DMS53 treated with DMSO at 0.1 percent for 48 hours (cell line): ENCODE results near the gene GABRQ.

Source experiments
- DNase-seq: peaks from one replicate; lab custom pipeline; 2025; ENCODE audit not compliant: unreplicated experiment; lab: John Stamatoyannopoulos, UW

The GABRQ gene

DNA sequence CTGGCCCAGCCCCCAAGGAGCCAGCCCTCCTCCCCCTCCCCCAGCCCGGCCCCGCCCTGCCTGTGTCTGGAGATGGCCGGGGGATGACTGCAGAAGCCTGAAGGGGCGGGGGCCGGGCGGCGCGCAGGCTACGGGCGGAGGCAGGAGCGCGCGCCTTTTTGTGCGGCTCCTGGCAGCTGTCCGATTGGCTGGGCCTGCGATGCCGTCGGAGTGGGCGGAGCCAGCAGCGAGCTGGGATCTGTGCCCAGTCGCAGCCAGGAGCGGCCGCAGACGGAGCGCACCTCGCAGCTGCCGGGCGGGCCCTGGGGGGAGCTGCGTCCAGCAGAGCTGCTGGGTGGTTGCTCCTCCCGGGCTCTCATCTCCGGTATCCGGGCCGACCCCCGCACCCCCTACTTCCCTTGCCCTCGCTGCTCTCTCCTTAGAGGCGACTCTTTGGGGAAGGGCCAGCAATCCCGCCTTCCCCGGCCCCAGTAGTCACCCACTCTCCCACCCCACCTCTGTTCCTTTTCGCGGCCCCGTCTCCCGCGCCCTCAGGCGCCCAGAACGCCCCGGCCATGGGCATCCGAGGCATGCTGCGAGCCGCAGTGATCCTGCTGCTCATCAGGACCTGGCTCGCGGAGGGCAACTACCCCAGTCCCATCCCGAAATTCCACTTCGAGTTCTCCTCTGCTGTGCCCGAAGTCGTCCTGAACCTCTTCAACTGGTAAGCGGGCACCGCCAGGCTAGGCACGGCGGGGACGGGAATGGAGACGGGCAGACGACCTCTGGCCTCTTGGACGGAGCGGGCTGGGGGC is at the start of gene GABRQ:
Gene GABRQ (plus strand): TSS at position 247 of the 794 bp plus-strand sequence. CDS start 308 bp downstream, at position 555.
- DNase-seq = peak; percentile 6

DNA sequence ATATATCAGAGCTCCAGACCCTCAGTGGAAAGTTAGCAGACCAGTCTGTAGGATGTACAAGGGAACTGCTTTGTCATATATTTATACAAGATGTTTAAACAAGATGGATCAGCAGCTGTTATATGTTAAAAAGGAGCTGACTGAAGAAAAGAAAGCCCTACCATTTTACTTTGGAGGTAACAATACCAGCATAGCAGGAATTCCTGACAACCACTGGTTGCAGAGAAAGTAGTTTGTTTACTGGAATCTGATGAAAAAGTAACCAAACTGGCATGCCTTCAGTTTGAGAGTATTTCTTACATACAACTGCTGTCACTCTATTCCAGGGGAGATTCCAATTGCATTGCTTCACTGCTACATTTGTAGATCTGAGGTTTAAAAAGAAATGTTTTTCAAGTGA is 49.5 kb upstream of the GABRQ start:
- DNase-seq = no peak

DNA sequence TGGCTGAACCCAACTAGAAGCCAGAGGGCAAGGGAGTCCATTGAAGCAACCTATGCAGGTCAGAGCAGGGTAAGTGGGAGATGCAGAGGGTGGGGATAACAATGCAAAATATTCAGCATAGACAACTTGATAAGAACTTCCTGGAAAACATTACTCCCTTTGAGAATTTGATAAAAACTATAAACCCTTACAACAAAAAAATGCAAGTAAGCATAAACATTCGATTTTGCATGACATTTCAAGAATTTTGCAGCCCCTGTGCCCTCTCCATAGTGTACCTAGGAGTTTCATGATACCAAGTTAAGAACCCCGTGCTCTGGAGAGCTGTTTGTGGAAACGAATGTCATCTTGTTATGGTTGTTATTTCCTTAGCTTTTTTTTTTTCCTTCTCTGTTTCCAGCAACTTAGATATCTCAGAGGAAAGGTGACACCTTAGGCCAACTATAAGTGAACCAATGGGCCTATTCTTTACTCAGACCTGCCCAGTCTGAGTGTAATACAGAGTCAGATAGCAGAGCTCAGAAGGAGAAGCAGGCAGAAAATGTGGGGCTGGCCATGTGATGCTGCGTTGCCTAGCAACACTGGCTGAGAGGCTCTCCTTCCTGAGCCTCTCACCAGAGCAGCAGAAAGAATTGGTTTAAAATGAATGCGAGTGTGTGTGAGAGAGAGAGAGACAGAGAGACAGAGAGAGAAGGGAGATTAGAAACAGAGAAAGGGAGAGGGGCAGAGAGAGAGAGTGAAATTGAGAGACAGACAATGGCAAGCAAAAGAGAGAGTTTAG is 36.7 kb upstream of the GABRQ start:
- DNase-seq = peak; percentile 0

DNA sequence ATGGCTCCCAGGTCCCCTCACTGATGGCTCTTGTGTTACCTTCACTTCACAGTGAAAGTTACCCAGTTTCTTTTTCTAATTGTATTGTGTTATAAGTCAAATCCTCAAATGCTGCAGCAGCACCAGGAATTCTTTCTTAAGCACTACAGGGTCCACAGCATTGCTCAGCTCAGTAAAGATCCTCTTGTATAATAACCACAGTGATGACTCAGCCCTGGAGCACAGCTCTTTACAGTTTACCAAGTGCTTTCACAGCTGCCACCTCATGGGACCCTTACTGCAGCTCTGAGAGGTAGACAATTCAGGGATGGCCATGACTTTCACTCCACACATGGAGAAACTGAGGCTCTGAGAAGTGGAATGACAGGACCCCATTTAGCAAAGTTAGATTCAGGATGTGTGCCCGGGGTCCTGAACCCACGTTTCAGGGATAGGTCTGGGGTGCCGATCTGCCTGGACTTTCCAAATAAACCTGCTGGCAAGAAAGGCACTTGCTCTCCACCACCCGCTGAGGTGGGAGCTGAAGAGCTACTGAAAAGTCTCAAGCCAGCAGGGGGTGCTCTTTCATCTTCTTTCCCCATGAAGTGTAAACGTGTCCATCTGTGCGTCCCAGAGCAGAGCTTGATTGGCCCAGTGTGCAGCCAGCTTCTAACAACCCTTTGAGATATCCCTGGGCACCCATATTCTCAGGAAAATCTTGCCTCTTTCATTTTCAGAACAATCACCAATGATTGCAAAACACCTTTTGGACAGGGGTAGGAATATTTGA is 35.7 kb upstream of the GABRQ start:
- no peak for DNase-seq

DNA sequence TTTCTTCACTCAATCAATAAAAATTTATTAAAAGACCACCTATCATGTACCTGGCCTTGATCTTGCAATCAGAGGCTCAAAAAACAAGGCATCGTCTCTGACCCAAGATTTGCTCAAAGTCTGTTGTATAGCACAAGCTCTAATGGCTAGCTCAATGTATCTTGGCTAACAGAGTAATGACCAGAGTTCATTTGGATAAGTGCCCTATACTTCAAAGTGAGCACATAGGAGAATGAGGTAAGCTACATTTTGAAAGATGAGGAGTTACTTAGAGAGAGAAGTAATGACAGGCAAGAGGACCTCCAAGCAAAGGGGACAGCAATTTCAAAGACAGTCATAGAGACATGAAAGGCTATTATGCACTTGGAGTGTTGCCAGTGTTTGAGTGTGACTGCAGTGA is 22.9 kb upstream of the GABRQ start:
- no peak for DNase-seq

DNA sequence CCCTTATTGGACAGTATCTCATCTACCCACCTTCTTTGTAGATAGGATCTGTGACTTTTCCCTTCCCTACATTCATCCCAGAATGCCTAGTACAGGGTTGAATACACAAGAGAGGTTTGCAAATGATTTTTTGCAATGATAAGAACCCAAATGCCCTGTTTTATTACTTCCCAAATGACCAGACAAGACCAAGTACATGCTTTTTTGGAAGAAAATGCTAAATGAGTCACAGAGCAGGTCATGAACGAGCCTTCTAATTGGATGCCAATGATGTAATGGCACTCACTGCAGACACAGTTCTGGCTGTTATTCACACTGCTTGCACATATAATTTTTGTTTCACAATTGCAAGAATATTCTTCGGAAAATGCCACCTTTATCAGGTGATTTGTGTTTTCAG is 17.8 kb upstream of the GABRQ start:
- no peak for DNase-seq

DNA sequence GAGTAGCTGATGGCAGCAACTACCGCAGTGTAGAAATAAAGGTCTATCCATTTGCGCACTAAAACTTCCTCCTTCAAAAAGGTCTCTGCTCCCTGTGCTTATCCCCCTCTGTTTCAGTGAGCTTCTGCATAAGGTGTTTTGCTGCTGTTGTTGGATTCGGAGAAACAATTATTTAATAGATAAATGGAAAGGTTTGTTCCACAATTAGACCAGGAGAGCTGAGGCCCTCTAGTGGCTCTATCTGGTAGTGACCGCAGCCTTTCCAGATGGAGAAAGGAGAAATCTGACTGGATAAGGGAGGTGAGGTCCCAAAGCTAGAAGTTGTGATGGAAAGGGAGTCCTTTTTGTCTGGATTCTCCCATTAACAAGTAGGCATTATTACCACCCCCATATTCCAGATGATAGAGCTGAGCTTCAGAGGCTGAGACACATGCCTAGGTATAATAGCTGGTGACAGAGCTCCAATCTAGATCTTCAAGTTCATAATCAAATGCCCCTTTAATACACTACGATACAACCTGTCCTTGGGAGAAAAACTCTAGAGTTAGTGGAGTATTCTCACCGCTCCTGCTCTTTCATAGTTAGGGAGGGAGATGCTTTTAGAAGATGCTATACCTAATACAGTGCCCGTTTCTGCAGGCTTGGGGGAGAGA is 5.1 kb upstream of the GABRQ start:
- peak; percentile 13 for DNase-seq

DNA sequence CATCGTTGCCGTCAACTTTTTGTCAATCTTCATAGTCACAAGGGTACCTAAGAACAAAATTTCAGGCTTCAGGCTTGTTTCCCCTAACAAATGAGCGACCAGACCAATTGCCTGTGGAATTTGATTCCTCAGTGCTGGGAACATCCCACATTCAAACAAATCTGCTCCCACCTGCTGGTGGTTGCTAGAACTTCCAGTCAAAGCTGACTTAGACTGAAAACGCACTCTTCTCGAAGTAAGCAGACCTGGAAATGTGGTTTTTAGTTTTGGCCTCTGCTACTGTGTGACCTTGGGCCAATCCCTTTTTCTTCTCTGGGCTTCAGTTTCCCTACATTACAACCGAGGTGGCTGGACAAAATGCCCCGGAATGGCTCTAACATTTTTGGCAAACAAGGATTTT is 1.8 kb upstream of the GABRQ start:
- DNase-seq = peak; percentile 34

DNA sequence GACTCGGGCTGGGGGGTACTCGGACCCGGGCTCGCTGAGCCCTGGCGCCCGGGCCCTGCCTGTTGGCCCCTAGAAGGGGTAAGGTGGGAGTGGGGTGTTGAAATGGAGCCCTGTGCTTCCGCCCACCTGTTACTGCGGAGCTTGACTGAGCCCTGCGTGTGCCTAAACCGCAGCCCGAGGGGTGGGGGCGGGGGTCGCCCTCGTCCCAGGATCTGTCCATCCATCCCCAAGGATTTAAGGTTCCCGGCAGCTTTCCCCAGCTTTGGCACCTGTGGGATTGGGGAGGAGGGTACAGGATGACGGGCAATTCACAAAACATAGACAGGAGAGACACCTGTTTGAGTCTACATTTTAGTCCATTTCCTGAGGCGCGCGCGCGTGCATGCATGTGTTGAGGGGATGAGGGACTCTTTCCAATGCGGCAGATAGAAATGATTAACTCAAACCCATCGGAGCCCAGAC is 779 bp downstream of the GABRQ start:
- DNase-seq = no peak

DNA sequence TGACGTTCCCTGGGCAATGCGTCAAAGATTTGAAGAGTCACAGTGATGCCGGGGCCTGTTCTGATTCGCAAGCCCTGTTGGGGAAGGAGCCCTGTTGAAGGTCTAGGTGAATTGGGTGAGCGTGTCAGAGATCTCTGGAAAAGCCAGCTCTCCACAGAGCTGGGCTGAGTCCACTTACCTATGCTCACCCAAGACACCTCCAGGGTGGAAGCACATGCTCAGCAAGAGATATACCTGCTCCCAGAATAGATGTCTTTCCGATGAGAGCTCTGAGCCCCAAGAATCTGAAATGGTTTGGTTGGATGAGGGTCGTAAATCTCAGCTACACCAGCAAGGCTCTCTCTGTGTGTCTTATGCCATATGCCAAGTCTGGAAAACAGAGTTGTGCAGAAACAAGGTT is 1.7 kb downstream of the GABRQ start:
- DNase-seq = no peak

DNA sequence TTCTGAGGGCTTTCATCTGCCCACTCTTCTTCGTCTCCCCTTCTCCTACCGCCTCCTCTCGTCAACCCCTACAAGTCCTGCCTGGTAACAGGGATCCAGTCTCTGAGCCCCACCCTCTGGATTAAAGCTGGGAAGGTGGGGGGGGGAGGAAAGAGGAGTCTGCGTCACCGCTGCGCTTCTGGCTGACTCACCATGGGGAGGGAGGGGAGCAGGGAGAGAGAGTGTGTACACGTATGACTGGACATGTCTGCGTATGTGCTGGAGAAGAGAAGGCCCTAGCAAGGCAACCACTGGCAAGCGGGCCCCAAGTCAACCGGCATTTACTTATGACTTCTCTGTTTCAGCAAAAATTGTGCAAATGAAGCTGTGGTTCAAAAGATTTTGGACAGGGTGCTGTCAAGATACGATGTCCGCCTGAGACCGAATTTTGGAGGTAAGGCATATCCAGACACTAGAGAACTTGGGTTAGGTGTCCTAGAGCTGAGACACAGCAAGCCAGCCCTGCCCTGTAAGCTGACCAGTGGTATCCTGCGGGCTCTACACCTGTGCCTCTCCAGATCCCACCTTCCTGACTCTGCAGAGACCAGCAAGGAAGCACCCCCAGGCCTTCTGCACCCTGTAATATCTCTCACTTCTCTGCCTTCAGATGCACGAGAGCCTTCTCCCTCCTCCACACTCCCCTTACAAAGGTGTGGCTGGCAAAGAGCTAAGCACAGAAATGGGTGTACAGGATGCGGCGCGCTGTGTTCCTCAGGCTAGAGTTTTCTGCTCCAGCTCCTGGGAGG is 2.5 kb downstream of the GABRQ start:
- no peak for DNase-seq

DNA sequence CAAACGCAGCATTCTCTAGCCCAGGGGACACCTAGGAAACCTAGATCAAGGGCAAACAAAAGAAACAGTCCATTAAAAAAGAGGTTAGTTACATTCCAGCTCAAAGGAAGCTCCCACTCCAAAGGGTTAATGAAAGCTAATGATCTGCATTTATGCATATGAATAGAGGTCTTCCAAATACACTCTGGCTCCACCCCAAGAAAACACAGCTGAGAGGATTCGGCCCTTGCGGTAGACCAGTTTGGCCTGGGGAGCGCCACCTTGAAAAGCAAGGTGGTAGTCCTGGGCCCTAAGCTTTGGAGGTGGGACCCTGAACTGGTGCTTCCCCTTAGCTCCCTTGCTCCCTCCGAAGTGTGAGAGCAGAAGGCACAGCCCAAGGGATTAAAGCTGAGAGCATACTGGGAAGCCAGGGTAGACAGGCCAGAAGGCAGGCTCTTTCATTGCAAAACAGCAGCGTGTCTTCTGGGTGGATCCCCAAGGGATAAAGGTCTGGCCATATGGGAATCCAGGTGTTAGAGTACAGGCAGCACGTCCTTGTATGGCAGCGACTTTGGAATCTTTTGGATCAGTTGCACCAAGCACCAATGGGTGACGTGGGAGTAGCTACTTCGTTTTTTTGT is 3.7 kb downstream of the GABRQ start:
- DNase-seq = no peak

DNA sequence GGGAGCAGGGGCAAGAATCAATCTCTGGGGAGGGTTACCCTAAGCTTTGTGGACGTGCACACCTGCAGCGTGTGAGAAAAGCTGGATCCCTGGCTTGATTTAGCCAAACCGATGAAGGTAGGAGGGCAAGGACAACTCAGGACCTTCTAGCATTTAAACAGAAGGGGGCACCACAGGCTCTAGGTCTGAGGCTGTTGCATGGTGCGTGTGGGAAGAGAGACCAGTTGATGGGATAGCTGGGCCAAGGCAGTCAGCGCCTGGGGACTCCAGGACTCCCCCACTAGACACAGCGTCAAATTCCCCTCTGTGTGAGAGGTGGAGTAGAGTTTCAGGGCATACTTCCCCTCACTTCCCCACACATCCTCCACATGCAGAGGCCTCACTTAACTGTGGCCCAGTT is 4.3 kb downstream of the GABRQ start:
- DNase-seq = no peak

DNA sequence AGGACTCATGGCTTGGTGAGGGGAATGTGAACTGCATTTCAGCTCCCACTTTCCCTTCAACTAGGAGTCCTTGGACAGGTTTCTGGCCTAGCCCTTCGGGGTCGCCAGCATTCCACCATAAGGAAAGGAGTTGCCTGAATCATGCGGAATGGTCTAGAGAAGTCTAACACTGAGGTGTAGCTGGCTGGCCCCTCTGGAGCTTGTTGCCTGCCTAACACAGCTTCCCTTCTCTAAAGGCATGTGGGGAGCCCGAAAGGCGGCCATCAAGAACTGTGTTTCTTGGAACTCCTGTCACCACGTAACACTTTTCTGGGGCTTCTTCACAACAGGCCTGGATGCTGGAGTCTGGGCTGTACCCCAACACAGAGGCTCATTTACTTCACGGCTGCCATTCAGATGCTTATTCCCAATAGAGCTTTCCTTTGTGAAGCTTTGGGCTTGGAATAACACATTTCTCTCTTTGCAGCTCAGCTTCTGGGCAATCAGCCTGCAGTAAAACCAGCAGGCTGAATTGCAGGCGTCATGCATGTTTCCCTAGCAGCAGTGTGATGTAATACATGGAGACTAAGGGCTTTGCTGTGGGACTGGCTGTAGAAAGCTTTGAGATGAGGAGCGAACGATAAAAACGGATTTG is 5.4 kb downstream of the GABRQ start:
- DNase-seq = no peak

DNA sequence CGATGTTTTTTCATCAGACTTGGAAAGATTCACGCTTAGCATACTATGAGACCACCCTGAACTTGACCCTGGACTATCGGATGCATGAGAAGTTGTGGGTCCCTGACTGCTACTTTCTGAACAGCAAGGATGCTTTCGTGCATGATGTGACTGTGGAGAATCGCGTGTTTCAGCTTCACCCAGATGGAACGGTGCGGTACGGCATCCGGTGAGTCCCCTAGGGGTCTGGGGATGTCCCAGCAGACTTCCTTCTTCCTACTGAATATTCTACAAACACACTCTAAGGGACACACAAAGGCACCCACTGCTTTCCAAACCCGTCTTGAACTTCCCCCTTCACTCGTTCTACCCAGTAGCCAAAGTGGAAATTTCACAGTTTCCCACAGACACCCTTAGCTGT is 9.3 kb downstream of the GABRQ start:
- DNase-seq = no peak

DNA sequence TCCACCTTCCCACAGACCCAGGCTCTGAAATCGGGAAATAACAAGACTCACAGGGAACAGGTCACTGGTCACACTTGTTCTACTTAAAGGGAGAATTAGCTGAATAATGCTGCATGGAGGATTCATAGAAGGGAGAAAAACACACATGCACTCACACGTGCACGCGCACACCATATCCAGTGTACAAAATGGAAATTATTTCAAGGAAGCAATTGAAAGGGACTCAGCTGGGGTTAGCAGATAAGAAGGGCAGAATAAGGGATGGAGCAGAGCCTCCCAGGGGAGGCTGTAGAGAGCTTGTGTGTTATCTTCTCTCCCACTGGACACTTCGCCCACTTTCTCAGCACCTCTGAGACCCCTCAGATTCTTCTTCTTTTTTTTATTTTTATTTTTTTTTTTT is 10.3 kb downstream of the GABRQ start:
- DNase-seq = no peak

DNA sequence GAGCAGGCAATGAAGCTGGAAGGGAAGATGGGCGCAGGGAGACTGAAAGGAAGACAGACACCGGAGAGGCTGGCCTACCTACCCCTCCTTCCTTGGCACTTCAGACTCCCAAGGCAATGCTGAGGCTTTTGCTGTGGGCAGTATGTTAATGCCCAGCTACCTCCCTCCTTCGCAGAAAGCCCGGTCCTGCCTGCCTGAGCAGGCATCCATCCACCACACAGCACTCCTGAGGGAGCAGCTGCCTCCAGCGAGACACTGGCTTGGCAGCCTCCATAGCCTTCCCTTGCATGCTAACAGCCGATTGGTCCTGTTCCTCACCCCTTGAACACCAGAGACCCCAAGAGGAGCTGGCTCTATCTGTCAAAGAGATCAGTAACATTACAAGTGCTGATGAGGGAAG is 14.4 kb downstream of the GABRQ start:
- no peak for DNase-seq

DNA sequence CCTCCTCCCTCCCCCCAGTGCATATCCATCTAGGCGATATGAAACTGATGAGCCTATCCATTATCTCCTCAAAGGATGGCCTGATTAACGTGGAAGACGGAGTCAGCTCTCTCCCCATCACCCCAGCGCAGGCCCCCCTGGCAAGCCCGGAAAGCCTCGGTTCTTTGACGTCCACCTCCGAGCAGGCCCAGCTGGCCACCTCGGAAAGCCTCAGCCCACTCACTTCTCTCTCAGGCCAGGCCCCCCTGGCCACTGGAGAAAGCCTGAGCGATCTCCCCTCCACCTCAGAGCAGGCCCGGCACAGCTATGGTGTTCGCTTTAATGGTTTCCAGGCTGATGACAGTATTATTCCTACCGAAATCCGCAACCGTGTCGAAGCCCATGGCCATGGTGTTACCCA is 14.8 kb downstream of the GABRQ start:
- no peak for DNase-seq

DNA sequence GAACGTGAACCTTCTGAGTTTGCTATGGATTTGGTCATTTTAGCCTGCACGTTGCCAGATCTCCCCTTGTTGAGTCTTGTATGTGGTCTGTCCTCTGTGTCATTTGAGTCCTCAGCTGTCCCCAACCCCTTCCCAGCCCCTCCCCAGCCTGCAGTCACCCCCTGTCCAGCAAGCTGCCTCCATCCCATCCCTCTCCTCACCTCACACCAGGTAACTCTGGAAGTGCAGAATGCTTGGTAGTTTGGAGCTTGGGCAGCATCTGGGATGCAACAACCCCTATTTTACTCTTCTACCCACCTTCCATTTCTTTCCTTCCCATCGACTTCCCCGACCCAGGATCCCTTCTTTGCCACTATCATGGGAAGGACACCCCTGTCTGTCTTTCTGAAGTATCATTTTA is 18.4 kb downstream of the GABRQ start:
- DNase-seq = no peak
